HUES48 (cell line): ENCODE results near the gene LRP4.
"Not testable (repeated sequence)": the region's sequence is repeated elsewhere in the genome, so short reads cannot be mapped to it uniquely, and the experiment has no call there.

Experiments
- H3K27ac ChIP-seq: one replicate; pipeline ENCODE4 v1.7.0; 2013; ENCODE audit warnings: low read depth, low read length, inconsistent platforms
- H3K27me3 ChIP-seq: 2 replicates; pipeline ENCODE4 v1.6.1; 2013; ENCODE audit warnings: mild to moderate bottlenecking, low read length; ENCODE audit not compliant: control insufficient read depth, insufficient read depth
- H3K36me3 ChIP-seq: 2 replicates; pipeline ENCODE4 v1.6.1; 2013; ENCODE audit warnings: low read length; ENCODE audit not compliant: control insufficient read depth, insufficient read depth
- H3K4me1 ChIP-seq: 2 replicates; pipeline ENCODE4 v1.6.1; 2013; ENCODE audit warnings: mild to moderate bottlenecking, low read length; ENCODE audit not compliant: control insufficient read depth, insufficient read depth
- H3K4me3 ChIP-seq: 2 replicates; pipeline ENCODE4 v1.5.1; 2013; ENCODE audit warnings: mild to moderate bottlenecking, low read depth, low read length
- H3K9ac ChIP-seq: 2 replicates; pipeline ENCODE4 v1.6.1; 2013; ENCODE audit warnings: mild to moderate bottlenecking, low read depth, low read length, moderate library complexity
- H3K9me3 ChIP-seq: 2 replicates; pipeline ENCODE4 v1.6.1; 2013; ENCODE audit warnings: low read length; ENCODE audit not compliant: control insufficient read depth, insufficient read depth

LRP4 gene

DNA sequence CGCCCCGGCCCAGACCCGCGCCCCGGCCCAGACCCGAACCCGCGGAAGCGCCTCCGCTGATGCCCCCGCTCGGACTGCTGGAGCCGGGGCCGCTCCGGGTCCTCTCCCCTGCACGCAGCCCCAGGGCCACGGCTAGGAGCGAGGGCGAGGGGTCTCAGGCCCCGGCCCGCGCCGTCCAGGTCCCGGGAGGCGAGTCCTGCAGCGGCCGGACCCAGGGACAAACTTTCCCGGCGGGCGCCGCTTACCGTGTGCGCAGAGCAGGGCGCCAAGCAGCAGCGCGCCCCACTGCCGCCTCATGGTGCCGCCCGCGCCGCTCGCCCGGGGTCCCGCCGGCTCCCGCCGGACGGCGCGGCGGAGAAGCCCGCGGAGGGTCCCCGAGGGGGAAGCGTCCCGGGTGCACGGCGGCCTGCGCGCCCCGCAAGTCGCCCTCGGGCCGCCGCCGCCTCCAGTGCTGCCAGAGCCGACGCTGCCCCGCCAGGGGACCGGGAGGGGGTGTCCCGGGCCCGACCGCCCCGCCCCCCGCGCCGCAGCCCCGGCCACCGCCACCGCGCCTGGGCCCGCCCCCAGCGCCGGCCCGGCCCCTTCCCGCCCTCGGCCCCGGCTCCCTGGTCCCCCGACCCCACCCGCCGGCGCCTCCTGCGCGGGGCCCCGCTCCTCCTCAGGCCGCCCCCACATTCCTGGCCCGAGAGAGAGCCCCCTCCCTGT is at the start of gene LRP4:
TSS of gene LRP4 (minus strand) at position 468 of the 705 bp plus-strand sequence. CDS start at position 297, 171 bp downstream.
- H3K9me3 ChIP-seq, result no peaks in the 10 kb centered on the region
- peaks cover 26% of the 10 kb centered on the region for H3K27me3 ChIP-seq
- H3K4me1 ChIP-seq, result peaks cover 28% of the 10 kb centered on the region
- no peaks in the 10 kb centered on the region; the same call in 1 of the 2 replicates for H3K36me3 ChIP-seq
- H3K4me3 ChIP-seq, result peak within 1 kb of the TSS; percentile 59
- peak within 1 kb of the TSS; percentile 62 for H3K27ac ChIP-seq
- H3K9ac ChIP-seq, result peak within 1 kb of the TSS; percentile 10; the same call in 1 of the 2 replicates

DNA sequence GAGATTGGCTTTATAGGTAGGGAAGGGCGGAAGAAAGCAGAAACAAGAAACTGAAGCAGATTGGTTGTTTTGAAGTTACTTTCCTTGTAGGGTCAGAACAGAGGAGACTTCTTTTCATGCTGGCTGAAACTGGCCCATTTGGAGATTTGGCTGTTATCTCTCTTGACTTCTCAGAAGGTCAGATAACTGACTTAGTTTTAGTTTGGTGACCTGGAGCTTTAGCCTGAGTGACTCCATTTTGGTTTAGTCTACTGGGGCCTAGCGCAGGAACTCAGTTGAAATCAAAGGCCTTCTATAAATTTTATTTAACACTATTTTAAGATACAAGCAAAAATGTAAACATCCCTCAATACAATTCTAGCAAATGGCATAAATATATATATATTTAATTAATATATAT is 49.6 kb upstream of the LRP4 start:
- H3K9ac ChIP-seq, result no peak overlapping the region
- H3K36me3 ChIP-seq, result no peaks in the 10 kb centered on the region
- no peaks in the 10 kb centered on the region for H3K9me3 ChIP-seq
- H3K27ac ChIP-seq, result no peak overlapping the region
- H3K4me3 ChIP-seq, result no peak overlapping the region
- no peaks in the 10 kb centered on the region for H3K27me3 ChIP-seq
- no peaks in the 10 kb centered on the region for H3K4me1 ChIP-seq

DNA sequence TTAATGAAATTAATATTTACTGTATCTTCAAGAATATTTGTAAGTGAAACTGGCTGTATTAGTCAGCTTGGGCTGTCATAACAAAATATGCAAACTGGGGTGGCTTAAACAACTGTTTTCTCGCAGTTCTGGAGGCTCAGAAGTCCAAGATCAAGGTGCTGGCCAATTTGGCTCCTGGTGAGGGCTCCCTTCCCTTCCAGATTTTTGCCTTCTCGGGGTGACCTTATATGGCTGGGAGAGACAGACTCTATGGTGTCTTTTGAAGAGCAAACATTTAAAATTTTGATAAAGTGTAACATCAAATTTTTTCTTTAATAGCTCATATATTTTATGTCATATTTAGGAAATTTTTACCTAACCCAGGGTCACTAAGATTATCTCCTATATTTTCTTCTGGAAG is 48.4 kb upstream of the LRP4 start:
- Histone ChIP-seq H3K4me3 (no peak overlapping the region), H3K27me3 (no peaks in the 10 kb centered on the region), H3K4me1 (no peaks in the 10 kb centered on the region), H3K36me3 (no peaks in the 10 kb centered on the region), H3K9me3 (no peaks in the 10 kb centered on the region), H3K9ac (no peak overlapping the region), H3K27ac (no peak overlapping the region)

- Histone ChIP-seq H3K4me3 (no peak overlapping the region), H3K27ac (no peak overlapping the region), H3K36me3 (no peaks in the 10 kb centered on the region), H3K9me3 (no peaks in the 10 kb centered on the region), H3K9ac (no peak overlapping the region), H3K27me3 (no peaks in the 10 kb centered on the region), H3K4me1 (no peaks in the 10 kb centered on the region)
Measured at GRCh38 chr11:46963844-46964243, 45.5 kb upstream of the LRP4 start.

- H3K27me3 ChIP-seq, H3K4me1 ChIP-seq, H3K27ac ChIP-seq, H3K9me3 ChIP-seq, H3K9ac ChIP-seq, H3K4me3 ChIP-seq, H3K36me3 ChIP-seq: not testable (repeated sequence)
Measured at GRCh38 chr11:46961886-46962285, 43.5 kb upstream of the LRP4 start.

DNA sequence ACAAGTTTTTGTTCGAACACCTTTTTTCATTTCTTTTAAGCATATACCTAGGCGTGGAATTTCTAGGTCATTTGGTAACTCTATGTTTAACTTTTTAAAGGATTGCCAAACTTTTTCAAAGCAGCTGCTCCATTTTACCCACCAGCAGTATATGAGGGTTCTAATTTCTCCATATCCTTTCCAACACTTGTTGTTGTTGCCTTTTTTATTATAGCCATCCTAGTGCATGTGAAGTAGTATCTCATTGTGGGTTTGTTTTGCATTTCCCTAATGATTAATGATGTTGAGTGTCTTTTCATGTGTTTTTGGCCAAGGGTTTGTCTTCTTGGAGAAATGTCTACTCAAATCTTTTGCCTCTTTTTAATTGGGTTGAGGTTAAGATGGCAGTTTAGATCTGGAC is 42.7 kb upstream of the LRP4 start:
- H3K9ac ChIP-seq, result no peak overlapping the region
- no peaks in the 10 kb centered on the region for H3K9me3 ChIP-seq
- no peaks in the 10 kb centered on the region for H3K4me1 ChIP-seq
- H3K27me3 ChIP-seq, result no peaks in the 10 kb centered on the region
- no peak overlapping the region for H3K27ac ChIP-seq
- H3K4me3 ChIP-seq, result no peak overlapping the region
- no peaks in the 10 kb centered on the region for H3K36me3 ChIP-seq

DNA sequence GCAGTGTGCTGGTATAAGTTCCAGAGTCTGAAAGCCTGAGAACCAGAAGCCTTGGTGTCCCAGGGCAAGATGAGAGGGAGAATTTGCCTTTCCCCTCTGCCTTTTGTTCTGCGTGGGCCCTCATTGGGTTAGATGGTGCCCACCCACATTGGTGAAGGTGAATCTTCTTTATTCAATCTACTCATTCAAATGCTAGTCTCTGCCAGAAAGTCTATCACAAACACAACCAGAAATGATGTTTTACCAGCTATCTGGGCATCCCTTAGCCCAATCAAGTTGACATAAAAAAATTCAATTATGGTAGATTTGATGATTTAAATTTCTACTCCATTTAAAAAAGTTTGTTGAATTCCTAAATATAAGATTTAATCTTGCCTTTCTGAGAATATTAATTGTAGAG is 40.4 kb upstream of the LRP4 start:
- Histone ChIP-seq H3K9ac (no peak overlapping the region), H3K9me3 (no peaks in the 10 kb centered on the region), H3K27ac (no peak overlapping the region), H3K4me3 (no peak overlapping the region), H3K27me3 (no peaks in the 10 kb centered on the region), H3K36me3 (no peaks in the 10 kb centered on the region), H3K4me1 (no peaks in the 10 kb centered on the region)

DNA sequence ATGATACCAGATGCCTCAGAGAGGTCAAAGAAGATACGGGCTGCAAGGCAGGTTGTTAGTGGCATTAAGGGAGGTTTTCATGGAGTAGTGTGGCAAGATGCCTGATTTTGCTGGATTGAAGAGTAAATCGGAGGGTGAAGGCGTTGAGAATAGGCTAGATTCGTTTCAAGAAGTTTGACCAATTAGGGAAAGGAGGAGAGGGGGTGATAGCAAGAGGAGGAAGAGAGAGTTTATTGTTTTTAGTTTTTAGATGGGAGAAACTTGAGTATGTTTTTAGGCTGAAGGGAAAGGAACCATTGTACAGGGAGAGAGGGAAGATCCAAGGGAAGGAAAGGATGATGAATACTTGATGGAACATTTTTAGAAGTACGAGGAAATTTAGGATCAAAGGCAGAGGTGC is 34.7 kb upstream of the LRP4 start:
- Histone ChIP-seq H3K4me1 (no peaks in the 10 kb centered on the region), H3K36me3 (no peaks in the 10 kb centered on the region), H3K4me3 (no peak overlapping the region), H3K9me3 (no peaks in the 10 kb centered on the region), H3K27ac (no peak overlapping the region), H3K9ac (no peak overlapping the region), H3K27me3 (no peaks in the 10 kb centered on the region)

DNA sequence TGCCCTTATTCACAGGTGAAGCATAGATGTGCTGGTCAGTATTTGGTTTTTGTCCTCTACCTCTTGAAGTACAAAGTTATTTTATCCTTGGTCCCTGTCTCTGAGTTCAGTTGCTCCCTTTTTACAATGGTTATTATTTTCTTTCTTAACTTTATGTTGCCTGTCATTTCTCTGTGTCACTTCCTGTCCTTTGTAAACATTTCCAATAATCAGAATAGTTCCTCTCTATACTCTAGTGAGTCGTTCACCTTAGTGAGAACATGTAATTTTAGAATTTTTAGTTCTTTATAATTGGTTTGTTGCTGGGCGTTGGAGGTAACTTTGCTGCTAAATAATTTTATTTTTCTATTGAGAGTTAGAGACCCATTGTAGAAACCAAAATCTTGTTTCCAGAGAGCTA is 34.2 kb upstream of the LRP4 start:
- H3K27ac ChIP-seq, result no peak overlapping the region
- H3K4me1 ChIP-seq, result peaks cover under 1% of the 10 kb centered on the region; the same call in 1 of the 2 replicates
- H3K9ac ChIP-seq, result no peak overlapping the region

DNA sequence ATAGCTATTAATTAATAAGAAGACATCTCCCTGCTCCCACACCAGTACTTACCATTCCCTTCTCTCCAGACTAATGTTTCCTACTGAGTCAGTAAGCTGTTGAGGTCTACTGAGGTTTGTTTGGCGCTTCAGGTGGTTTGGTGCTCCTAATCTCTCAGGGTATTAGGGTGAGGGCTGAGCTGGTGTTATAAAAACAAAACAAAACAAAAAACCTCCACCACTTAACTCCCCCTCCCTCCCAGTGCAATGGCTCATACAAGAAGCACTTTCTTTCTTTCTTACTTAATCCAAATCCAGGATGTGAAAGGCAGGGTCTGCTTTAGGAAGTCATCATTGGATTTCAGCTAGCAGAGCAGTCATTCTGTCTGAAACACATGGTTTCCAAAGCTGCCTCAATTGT is 33.5 kb upstream of the LRP4 start:
- Histone ChIP-seq H3K4me1 (peaks cover 7% of the 10 kb centered on the region; the same call in 1 of the 2 replicates), H3K27ac (no peak overlapping the region), H3K27me3 (no peaks in the 10 kb centered on the region), H3K4me3 (no peak overlapping the region), H3K9me3 (no peaks in the 10 kb centered on the region), H3K9ac (no peak overlapping the region), H3K36me3 (no peaks in the 10 kb centered on the region)

More for the DNA sequence above, 34.2 kb upstream of the LRP4 start:
- Histone ChIP-seq H3K4me3 (no peak overlapping the region), H3K36me3 (no peaks in the 10 kb centered on the region), H3K27me3 (no peaks in the 10 kb centered on the region), H3K9me3 (no peaks in the 10 kb centered on the region)

DNA sequence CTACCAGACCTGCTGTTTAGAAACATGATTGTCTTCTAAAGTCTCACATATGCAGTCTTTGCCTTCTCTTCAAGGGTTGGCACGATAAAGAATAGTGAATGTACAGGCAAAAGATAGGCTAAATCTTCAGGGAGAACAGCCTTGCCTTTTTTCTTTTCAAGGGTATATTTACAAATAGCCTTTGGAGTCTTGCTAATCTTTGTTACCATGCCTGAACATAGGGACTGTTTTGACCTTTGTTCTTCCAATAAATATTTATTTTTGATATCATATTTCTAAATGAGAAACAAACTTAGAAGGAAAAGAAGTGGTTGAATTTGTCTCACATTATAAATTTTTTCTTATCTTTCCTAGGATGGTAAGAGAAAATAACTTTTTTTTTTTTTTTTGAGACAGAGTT is 30.9 kb upstream of the LRP4 start:
- no peaks in the 10 kb centered on the region for H3K27me3 ChIP-seq
- H3K4me1 ChIP-seq, result peaks cover 7% of the 10 kb centered on the region; the same call in 1 of the 2 replicates
- no peaks in the 10 kb centered on the region for H3K9me3 ChIP-seq
- no peak overlapping the region for H3K9ac ChIP-seq
- H3K36me3 ChIP-seq, result no peaks in the 10 kb centered on the region
- no peak overlapping the region for H3K4me3 ChIP-seq
- no peak overlapping the region for H3K27ac ChIP-seq
